Measurements from ENCODE around the gene ARHGAP25.

Gene ARHGAP25

DNA sequence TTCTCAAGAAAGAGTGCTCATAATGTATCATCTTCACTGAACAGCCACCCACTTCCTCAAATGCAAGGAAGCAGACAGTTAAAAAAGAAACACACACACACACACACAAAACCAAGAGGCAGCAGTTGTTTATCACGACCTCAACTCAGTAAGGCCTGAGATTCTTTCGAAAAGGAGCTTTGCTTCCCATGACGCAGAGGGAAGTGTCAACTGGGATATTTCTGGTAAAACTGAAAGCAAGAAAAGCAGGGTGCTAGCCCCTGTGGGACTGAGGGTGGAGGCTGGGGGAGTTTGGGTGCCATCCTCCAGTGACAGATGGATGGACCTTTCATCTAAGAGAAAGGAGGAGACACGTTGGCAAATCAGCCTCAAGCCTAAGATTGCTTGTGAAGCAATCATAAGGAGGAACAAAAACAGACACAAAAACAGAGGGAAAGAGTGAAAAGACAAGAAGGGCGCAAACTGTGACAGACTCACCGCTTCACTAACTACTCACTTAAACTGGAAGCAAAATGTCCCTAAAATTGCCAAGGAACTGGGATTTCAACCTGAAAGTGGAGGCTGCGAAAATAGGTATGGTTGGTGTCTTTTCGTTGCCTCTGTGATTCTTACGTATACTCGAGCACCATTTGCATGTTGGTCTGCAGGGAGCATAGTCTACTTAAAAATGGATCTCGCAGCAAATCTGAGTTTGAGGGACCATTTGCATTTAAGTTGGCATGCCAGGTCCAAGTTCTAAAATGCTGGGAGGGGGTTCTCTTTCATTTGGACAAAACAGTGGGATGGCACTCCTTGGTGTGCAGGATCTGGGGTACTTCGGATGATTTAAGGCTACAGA is at the start of gene ARHGAP25:
Gene ARHGAP25, plus strand, starts transcription at position 124 of the 838 bp plus-strand sequence. Its CDS starts 389 bp downstream, at position 513.
- DNase-seq, result no peak

DNA sequence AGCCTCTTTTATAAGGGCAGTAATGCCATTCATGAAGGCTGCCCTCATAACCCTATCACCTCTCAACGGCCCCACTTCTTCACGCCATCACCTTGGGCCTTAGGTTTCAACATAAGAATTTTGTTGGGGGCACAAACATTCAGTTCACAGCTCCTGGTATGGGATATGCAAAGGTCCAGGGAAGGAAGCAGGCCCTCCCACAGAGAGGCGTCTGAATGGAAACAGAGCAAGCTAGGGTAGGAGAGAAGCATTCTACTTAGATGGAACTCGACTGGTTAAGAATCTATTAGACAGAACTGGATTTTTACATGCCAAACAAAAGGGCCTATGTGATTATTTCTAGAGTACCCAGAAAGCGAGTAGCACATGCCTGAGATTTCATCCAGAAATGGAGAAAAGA is 48.4 kb upstream of the ARHGAP25 start:
- no peak for DNase-seq

DNA sequence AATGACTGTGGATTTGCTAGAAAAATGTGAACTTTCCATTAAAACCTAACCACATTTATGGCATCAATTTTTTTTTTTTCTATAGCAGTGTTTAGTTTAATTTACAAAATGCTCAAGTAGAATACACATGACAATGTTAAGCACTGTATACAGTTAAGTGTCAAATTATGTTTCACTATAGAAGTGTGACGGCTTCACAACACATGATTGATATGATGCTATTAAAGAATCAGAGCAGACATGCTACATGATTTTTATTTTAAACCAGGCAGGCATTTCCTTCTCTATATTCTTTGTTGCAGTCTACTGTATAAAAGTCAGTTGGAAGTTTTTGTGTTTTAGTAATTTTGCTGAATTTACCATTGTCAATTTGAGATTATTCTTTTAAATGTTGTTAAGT is 47.6 kb upstream of the ARHGAP25 start:
- no peak for DNase-seq

- no peak for DNase-seq
Observed at GRCh38 chr2:68689553-68690537, 44.8 kb upstream of the ARHGAP25 start.

GRCh38 chr2:68690851-68691250 is 43.8 kb upstream of the ARHGAP25 start:
- peak; percentile 25 for DNase-seq

GRCh38 chr2:68692511-68692910 is 42.1 kb upstream of the ARHGAP25 start:
- no peak for DNase-seq

DNA sequence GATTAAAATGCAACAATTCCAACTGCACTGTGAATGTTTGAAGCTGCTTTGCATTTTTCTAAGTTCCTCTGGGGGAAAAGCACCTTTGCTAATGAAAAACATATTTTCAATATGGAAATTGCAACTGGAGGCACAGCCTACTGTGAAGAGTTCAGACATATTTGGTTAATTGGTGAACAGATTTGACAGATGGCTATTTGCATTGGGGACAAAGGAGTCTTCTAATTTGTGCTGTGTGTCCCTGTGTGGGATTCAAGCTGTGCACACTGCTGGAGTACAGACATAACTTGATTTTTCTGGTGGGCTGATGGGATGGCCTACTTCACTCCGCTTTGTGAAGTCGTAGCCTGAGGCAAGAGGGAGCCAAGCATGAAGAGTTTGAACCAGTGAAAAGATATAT is 40.7 kb upstream of the ARHGAP25 start:
- DNase-seq, result peak; percentile 87

DNA sequence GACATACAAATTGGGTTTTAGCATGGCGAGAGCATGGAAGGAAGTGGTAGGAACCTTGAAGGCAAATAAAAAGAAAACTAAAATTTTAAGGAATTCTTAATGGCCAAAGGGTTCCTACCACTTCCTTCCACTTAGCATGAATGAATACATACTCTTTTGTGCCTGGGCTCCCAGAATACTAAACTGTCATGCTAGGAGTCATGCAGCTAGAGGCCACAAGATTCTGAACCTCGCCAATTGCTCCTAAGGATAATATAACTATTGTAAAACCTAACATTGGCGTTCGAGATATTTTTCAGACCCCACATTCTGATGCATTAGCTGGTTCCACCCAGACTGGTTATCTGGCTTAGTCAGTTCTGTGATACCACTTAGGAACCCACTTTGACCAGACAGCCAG is 38.6 kb upstream of the ARHGAP25 start:
- DNase-seq, result no peak

DNA sequence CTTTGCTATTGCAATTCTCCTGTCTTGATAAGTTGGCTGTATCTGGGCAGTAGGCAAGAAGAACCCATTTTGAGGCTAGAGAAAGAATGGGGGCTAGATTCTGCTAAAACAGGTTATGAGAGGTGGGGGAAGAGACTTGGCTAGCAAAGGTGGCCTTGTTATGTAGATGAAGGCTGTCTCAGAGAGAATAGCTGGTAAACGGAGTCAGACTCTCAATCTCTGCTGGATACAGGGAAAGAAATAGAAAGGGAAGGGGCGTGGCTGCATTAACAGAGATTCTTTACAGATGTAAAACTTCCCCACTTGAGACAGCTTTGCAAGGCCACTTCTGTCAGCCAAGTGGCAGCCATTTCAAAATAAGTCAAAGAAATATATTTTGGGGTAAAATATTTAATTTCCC is 38.1 kb upstream of the ARHGAP25 start:
- no peak for DNase-seq

- peak; percentile 86 for DNase-seq
Observed at GRCh38 chr2:68698567-68699377, 35.8 kb upstream of the ARHGAP25 start.

- DNase-seq, result no peak
Observed at GRCh38 chr2:68700560-68700959, 34.1 kb upstream of the ARHGAP25 start.

GRCh38 chr2:68706637-68707036 is 28.0 kb upstream of the ARHGAP25 start:
- no peak for DNase-seq

DNA sequence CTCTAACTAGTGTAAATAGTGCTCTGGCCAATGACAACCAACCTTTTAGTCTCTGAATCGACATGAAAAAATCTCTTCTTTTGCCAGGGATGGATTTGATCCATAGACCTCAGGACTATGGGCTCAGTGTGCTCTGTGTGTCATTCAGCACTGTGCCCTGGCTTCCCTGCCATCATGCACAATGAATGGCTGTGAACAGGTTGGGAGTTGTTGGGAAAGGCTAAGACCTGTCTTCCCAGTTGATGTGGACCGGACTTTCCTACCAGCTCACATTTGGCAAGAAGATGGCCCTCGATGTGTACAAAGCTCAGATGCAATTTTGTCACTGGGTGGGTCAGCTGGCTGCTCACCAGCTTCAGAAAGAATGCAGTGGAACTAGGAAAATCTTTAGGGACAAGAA is 26.0 kb upstream of the ARHGAP25 start:
- no peak for DNase-seq

DNA sequence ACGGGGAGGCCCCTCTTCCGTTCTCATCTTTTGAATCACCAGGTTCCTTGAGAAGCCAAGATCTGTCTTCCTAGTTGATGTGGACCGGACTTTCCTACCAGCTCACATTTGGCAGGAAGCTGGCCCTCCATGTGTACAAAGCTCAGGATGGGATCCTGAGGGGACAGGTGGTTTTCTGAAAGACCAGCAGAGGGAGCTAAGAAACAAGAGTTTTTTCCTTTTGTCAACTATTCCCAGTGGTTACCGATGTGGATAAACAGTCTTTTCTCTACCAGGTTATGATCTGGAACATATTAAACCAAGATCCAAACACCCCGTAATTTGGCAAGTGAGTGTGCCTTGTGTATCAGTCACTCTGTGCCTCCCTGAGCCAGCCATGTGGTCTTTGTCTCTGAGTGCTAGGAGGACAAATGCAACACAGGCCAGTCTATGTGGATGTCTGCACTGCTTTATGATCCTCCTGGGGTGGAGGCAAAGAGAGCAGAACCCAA is 25.1 kb upstream of the ARHGAP25 start:
- DNase-seq, result peak; percentile 69

DNA sequence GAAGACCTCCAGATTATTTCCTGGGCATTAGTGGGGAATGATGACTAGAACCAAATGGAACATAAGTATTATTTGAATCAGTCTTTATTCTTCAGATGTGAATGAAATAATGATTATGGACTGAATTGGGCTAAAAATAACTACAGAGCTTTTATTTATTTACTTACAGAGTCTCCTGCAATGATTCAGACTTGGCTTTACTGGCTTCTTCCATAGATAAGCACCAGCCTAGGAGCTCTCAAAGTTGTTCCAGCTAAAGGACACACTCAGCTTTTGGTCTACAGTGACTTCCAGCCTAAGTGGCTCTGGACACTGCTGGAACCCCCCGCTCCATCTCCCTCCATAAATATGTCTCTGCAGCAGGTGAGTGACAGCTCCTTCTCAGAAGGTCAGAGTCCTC is 24.3 kb upstream of the ARHGAP25 start:
- no peak for DNase-seq

GRCh38 chr2:68710756-68711155 is 23.9 kb upstream of the ARHGAP25 start:
- no peak for DNase-seq

- DNase-seq, result no peak
Observed at GRCh38 chr2:68714866-68715265, 19.7 kb upstream of the ARHGAP25 start.

GRCh38 chr2:68715353-68716041 is 19.1 kb upstream of the ARHGAP25 start:
- DNase-seq, result peak; percentile 68

DNA sequence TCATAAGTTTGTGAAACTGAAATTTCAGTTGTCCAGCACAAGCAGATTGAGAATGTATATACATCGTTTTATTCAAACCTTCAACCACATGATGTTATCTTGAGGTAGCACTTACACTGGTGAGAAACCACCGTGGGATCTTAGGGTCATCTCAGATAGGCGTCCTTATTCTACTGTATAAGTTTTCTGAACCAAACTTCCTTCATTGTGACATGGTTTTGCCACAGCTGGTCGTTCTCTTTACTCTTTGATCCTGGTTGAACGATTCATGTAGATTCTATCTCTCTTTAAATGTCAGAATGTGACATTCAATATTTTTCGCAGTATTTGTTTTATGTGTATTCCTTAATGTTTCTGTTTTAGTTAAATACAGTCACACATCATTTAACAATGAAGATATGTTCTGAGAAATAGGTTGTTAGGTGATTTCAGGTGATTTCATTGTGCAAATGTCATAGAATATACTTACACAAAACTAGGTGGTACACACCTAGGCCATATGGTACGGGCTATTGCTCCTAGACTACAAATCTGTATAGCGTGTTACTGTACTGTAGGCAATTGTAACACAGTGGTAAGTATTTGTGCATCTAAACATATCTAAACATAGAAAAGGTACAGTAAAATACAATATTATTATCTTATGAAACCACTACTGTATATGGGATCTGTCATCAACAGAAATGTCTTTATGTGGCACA is 17.9 kb upstream of the ARHGAP25 start:
- DNase-seq, result no peak

DNA sequence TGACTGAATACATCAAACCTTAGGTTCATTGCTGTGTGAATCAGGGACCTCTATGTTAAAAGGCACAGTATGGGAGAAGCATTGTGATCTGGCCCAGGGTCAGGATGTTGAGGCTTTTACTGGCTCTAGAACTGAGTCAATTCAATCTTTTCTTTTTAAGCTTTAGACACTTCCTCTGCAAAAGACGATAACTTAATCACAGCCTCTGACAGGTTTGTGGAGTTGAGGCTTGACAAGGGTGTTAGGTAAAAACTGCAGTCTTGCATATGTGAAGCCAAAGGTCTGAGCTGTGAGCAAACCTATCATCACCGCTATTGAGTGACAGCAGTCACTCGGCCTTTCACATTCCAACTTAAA is 17.3 kb upstream of the ARHGAP25 start:
- no peak for DNase-seq

- no peak for DNase-seq
Observed at GRCh38 chr2:68719912-68720311, 14.7 kb upstream of the ARHGAP25 start.

All from NCI-H146 (cell line).